NCI-H748 (cell line): ENCODE results near the gene SPRYD3.

Experiments used
- DNase-seq: peaks from one replicate; lab custom pipeline; 2025; ENCODE audit not compliant: unreplicated experiment; lab: John Stamatoyannopoulos, UW

Gene SPRYD3

DNA sequence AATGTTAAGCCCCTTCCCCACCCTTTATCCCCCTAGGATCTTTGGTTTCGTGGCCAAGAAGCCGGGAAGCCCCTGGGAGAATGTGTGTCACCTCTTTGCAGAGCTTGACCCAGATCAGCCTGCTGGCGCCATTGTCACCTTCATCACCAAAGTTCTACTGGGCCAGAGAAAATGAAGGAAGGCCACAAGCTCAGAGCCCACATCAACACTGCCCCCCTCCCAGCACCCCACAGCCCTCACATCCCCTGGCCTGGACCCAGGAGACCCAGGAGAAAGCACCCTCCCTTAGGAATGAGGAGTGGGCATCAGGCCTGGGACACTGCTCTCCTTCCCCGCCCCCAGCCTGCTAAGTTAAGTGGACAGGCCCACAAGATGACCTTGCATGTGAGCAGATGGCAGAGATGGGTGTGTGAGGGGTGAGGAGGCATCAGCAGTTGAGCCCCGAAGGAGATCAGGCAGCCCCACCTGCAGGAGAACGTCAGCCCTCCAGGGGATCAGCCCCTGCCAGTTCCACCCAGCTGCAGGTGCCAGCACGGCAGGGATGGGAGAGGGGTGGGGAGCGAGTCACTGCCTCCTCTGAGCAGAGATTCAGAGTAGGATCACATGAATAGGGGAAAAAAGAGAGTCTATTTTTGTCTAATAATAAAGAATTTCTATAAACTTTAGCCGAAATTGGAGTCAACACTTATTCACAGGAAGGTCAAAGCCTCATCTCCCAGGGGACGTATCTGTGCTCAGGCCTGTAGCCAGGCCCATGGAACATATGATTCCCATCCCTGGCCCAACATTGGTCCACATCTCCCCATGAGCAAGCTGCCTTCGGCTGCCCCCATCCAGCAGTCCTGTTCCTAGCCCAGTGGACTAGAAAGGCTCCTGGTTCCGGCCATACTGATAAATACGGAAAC is 15.2 kb downstream of the SPRYD3 start:
- DNase-seq, result no peak

GRCh38 chr12:53062977-53063707 is 16.0 kb downstream of the SPRYD3 start:
- DNase-seq, result no peak

- DNase-seq, result no peak
Observed at GRCh38 chr12:53062011-53062961, 16.9 kb downstream of the SPRYD3 start.

GRCh38 chr12:53061404-53062010 is 17.7 kb downstream of the SPRYD3 start:
- peak; percentile 89 for DNase-seq

GRCh38 chr12:53060721-53061276 is 18.4 kb downstream of the SPRYD3 start:
- DNase-seq, result peak; percentile 72

- DNase-seq, result no peak
Observed at GRCh38 chr12:53060064-53060720, 19.0 kb downstream of the SPRYD3 start.

- DNase-seq, result no peak
Observed at GRCh38 chr12:53059434-53060063, 19.6 kb downstream of the SPRYD3 start.

- no peak for DNase-seq
Observed at GRCh38 chr12:53058674-53059433, 20.3 kb downstream of the SPRYD3 start.

GRCh38 chr12:53057816-53058500 is 21.2 kb downstream of the SPRYD3 start:
- no peak for DNase-seq

GRCh38 chr12:53056901-53057300 is 22.3 kb downstream of the SPRYD3 start:
- DNase-seq, result no peak

- DNase-seq, result no peak
Observed at GRCh38 chr12:53056296-53056695, 22.9 kb downstream of the SPRYD3 start.

DNA sequence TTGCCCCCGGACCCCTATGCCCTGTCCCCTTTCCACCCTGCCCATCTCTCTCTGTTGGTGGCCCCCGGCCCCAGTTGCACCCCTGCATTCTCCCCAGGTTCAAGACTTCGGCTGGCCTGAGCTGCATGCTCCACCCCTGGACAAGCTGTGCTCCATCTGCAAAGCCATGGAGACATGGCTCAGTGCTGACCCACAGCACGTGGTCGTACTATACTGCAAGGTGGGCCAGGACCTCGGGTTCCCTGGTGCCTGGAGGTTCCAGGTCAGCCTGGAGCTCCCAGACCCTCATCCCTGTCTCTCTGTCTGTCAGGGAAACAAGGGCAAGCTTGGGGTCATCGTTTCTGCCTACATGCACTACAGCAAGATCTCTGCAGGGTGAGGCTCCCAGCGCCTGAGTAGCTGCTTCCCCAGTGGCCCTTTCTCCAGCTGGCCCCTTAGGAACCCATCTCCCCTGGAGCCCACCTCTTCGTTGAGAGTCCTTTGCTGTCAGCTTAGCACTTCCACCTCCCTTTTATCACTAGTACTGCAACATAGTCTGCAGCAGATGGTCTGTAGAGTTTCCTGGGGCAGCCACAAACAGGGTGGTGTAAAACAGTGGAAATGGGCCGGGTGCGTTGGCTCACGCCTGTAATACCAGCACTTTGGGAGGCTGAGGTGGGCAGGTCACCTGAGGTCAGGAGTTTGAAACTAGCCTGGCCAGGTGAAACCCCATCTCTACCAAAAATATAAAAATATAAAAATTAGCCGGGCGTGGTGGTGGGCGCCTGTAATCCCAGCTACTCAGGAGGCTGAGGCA is 23.5 kb downstream of the SPRYD3 start:
- no peak for DNase-seq

DNA sequence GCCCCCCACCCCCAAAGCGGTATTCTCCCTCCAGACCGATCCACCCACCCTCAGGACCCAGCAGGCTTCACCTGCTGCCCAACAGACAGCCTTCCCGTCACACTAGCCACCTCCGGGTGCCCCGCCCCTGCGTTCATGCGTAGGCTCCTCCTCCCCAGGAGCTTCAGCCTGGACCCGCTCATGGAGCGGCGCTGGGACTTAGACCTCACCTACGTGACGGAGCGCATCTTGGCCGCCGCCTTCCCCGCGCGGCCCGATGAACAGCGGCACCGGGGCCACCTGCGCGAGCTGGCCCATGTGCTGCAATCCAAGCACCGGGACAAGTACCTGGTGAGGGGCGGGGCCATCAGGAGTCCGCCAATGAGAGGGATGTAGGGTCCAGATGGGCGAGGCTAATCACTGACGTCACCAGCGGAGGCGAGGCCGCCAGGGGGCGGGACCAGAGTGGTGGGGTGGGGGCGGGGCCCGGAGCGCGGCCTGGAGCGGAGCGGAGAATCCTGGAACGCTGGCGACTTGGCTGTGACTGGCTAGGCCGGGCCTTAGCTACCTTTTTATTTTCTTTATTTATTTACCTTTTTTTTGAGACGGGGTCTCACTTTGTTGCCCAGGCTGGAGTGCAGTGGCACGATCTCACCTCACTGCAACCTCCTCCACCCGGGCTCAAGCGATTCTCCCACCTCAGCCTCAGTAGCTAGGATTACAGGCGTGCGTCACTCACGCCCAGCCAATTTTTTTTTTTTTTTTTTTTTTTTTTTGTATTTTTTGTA is 24.9 kb downstream of the SPRYD3 start:
- peak; percentile 96 for DNase-seq

DNA sequence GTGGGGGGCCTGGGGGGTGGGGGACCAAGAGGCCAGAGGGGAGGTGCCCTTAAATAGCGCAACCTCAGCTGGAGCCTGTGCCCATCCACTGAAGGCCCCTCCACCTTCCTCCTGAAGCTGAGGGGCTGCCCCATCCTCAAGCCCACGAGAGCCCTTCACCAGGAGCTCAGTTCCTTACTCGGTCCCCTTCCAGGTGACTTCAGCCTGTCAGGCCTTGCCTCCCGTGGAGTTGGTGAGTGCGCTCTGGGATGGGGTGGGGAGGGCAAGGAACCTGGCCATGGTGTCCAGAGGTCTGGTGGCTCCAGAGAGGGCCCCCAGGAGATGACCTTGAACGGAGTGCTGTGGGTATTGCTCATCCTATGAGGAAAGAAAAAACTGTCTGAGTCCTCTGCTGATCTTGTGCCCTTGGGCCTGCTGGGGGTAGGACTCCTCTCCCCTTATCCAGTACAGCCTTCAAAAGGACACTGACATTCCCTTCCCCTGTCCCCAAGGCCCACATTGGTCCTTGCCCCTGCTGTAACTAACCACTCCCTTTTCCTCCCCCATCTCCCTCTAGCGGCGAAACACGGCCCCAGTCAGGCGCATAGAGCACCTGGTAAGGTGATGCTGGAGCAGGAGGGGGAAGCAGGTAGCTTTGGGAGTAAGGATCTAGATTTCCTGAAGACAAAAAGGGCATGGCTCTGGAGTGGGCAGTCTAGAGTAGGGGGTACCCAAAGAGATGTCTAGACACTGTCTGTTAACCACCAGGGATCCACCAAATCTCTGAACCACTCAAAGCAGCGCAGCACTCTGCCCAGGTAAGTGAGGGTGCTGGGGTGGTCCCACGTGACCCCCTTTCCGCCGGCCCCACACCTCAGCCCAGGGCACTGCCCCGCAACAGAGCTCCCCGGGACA is 25.7 kb downstream of the SPRYD3 start:
- DNase-seq, result peak; percentile 87

- DNase-seq, result peak; percentile 23
Observed at GRCh38 chr12:53052419-53053217, 26.6 kb downstream of the SPRYD3 start.
